Measurements from ENCODE around the gene TMED6. TPM values are rescaled to one million over a fixed set of nuclear protein-coding genes. Genes with fewer than 3 reads are reported as not detected.
A peak's percentile ranks its signal among the peaks of the same experiment; 100 is the strongest.

Gene TMED6
- total and polyA plus RNA-seq, 2 of the 8 experiments (the other 6 are each of a cell fraction or from before 2014, with no cell fraction given) = not detected

GRCh38 chr16:69327585-69328310 lies 23.8 kb downstream of the TMED6 start:
- DNase-seq (ENCODE audit: low read depth in 1 of 2, low spot score in 2 of 2) (no peak), FAIRE-seq (no peak)
- H3K4me3 ChIP-seq (ENCODE audit: extremely low read depth in 1 of 4, insufficient read depth in 2 of 4, low read depth in 3 of 4, low read length in 4 of 4) = peak overlapping the region in 1 of 4 experiments; percentile 93; a peak in 1 of 8 replicates
- no peak overlapping the region for H2BK120ac ChIP-seq (replicated peaks; ENCODE audit: low read depth, low read length)
- H3K27ac ChIP-seq (ENCODE audit: low read depth, low read length) = no peak overlapping the region
- WGBS, 2 experiments (ENCODE audit: extremely low coverage in 1 of 2, insufficient coverage in 1 of 2, insufficient read length in 1 of 2, insufficient replicate concordance in 2 of 2, low coverage in 1 of 2, low lambda C conversion rate in 2 of 2, missing lambda C conversion rate in 1 of 2) = 95% methylated on average over 10 of the region's 14 CpGs; no CpG with 5 or more reads in 1 of the 2 experiments
- no peak overlapping the region for H2BK15ac ChIP-seq (ENCODE audit: low read length)
- no peak overlapping the region for H2BK20ac ChIP-seq (ENCODE audit: low read length)
- H3K14ac ChIP-seq (ENCODE audit: insufficient read length) = no peak overlapping the region
- H2BK5ac ChIP-seq (ENCODE audit: low read depth, low read length) = no peak overlapping the region
- H4K91ac ChIP-seq (replicated peaks; ENCODE audit: insufficient read length, low read length) = no peak overlapping the region
- H3K79me1 ChIP-seq (ENCODE audit: low read depth, low read length) = peaks cover 21% of the 10 kb centered on the region
- no peak overlapping the region for H2BK12ac ChIP-seq (ENCODE audit: low read depth, low read length)
- peak overlapping the region; percentile 88 to 97; a peak in 2 of 4 replicates for H3K4me2 ChIP-seq (ENCODE audit: insufficient read depth in 1 of 2, low read depth in 2 of 2, low read length in 2 of 2)
- no peaks in the 10 kb centered on the region for H3K27me3 ChIP-seq (replicated peaks in 1 of 4; ENCODE audit: control insufficient read depth in 3 of 4, extremely low read depth in 1 of 4, insufficient read depth in 3 of 4, low read length in 3 of 4)
- no peak overlapping the region for H3K56ac ChIP-seq (replicated peaks; ENCODE audit: insufficient read length, low read depth, low read length)
- H3K23me2 ChIP-seq (ENCODE audit: low read depth, low read length) = peaks cover 11% of the 10 kb centered on the region; the same call in 1 of the 2 replicates
- no peaks in the 10 kb centered on the region for H3K9me3 ChIP-seq (ENCODE audit: insufficient read depth in 2 of 2, low read depth in 1 of 2, low read length in 1 of 2)
- H4K5ac ChIP-seq (ENCODE audit: insufficient read length, low read depth, low read length) = no peak overlapping the region
- H3K9ac ChIP-seq (replicated peaks in 1 of 4; ENCODE audit: extremely low read depth in 1 of 4, low read depth in 3 of 4, low read length in 3 of 4) = no peak overlapping the region; a peak in 2 of 7 replicates
- no peak overlapping the region for H2AFZ ChIP-seq (ENCODE audit: low read length)
- H4K8ac ChIP-seq (ENCODE audit: extremely low read depth, insufficient read depth, low read length) = no peak overlapping the region
- H3K18ac ChIP-seq (ENCODE audit: extremely low read depth, low read length) = no peak overlapping the region
- H3K4ac ChIP-seq (replicated peaks; ENCODE audit: insufficient read length, low read depth, low read length) = no peak overlapping the region
- H3K23ac ChIP-seq (ENCODE audit: insufficient read length) = no peak overlapping the region
- POLR2A ChIA-PET (ENCODE audit: partially characterized antibody) = interaction anchor here (0.6 to 29.8 kb wide), 7 partner anchors 7 to 505 kb away, joined by 3 to 497 read pairs (median 3); partner anchors contain the start of genes COG8, NIP7, PDF and TMED6
- CTCF ChIA-PET (ENCODE audit: partially characterized antibody) = interaction anchor here (1.3 to 2.4 kb wide), 3 partner anchors 16 to 426 kb away, joined by 3 to 7 read pairs (median 4); partner anchors contain the start of gene VPS4A
- H3K79me2 ChIP-seq (ENCODE audit: control insufficient read depth in 1 of 2, insufficient read depth in 2 of 2, low read length in 2 of 2) = peaks cover 9 to 62% of the 10 kb centered on the region in 2 experiments
- H4K20me1 ChIP-seq (replicated peaks in 1 of 2; ENCODE audit: control insufficient read depth in 1 of 2, insufficient read depth in 2 of 2, low read length in 2 of 2) = peaks cover 13 to 41% of the 10 kb centered on the region in 2 experiments
- peaks cover 7 to 72% (median 29%) of the 10 kb centered on the region in 4 experiments for H3K36me3 ChIP-seq (ENCODE audit: control insufficient read depth in 2 of 4, insufficient read depth in 4 of 4, low read length in 3 of 4)
- H2AK5ac ChIP-seq (ENCODE audit: low read depth, low read length) = no peak overlapping the region
- peaks cover 6 to 19% (median 12%) of the 10 kb centered on the region in 4 experiments for H3K4me1 ChIP-seq (replicated peaks in 1 of 4; ENCODE audit: control insufficient read depth in 3 of 4, insufficient read depth in 4 of 4, low read length in 3 of 4)
- no peak for TF ChIP-seq PHF8 (conservative IDR thresholded peaks at IDR 0.05; ENCODE audit: low read depth, low read length)
- no peak for TF ChIP-seq POLR2AphosphoS5 (IDR thresholded peaks at IDR 0.05; ENCODE audit: low read depth, low read length)
- TF ChIP-seq RNF2 (IDR thresholded peaks at IDR 0.05; ENCODE audit: borderline replicate concordance, low read depth, low read length, missing control alignments, poor library complexity, severe bottlenecking) = no peak
- TF ChIP-seq SAP30 (IDR thresholded peaks at IDR 0.05; ENCODE audit: insufficient read depth, insufficient replicate concordance, low read length) = no peak
- TF ChIP-seq TBP (IDR thresholded peaks at IDR 0.05; ENCODE audit: low read depth, low read length) = no peak
- no peak for TF ChIP-seq EZH2 (IDR thresholded peaks at IDR 0.05; ENCODE audit: low read depth, low read length, severe bottlenecking)
